Transverse colon (tissue), 4 donors: ENCODE data around the gene SLC35F3. TPM values are rescaled to one million over a fixed set of nuclear protein-coding genes. Genes with fewer than 3 reads are reported as not detected.

Experiments
- DNase-seq: peaks from one replicate; pipeline ENCODE4 v3.0.0-alpha.2; 2019
- H3K27ac ChIP-seq, 4 donors: fragments of 200-600 bp; sonication (generic); 2 replicates each; pipeline ENCODE4 v1.5.1; 2016 to 2018; ENCODE audit warnings: inconsistent platforms in 4 of 4
- H3K27me3 ChIP-seq: fragments of 200-600 bp; sonication (generic); 2 replicates; pipeline ENCODE4 v1.5.1; 2017; ENCODE audit warnings: inconsistent platforms
- H3K36me3 ChIP-seq, 4 donors: fragments of 200-600 bp; sonication (generic); 2 replicates each; pipeline ENCODE4 v1.5.1; 2017 to 2019; ENCODE audit warnings: inconsistent platforms in 4 of 4
- H3K4me1 ChIP-seq, 4 donors: fragments of 200-600 bp; sonication (generic); 2 replicates each; pipeline ENCODE4 v1.5.1; 2017 to 2020; ENCODE audit warnings: inconsistent platforms in 4 of 4
- H3K4me3 ChIP-seq, 4 donors: fragments of 200-600 bp; sonication (generic); 1 replicate in 1 of 4; 2 replicates in 3 of 4; pipeline versions ENCODE4 v1.5.1 to v1.6.1; 2017 to 2019; ENCODE audit warnings: inconsistent platforms in 4 of 4
- H3K9me3 ChIP-seq, 2 donors: fragments of 200-600 bp; sonication (generic); 2 replicates each; pipeline ENCODE4 v1.5.1; 2017 to 2019; ENCODE audit warnings: inconsistent platforms in 2 of 2
- CTCF ChIP-seq, 5 experiments: fragments of 200-600 bp in 3 of 5; fragments of 450-650 bp in 2 of 5; sonication (generic) in 3 of 5; IDR thresholded peaks; 1 replicate in 2 of 5; 2 replicates in 3 of 5; pipeline ENCODE4 v1.5.1; 2016 to 2017; ENCODE audit warnings: antibody characterized with exemption in 5 of 5, inconsistent platforms in 3 of 5, mild to moderate bottlenecking in 2 of 5, moderate library complexity in 1 of 5
- EP300 ChIP-seq: sonication (generic); formaldehyde crosslinking; IDR thresholded peaks from one replicate; pipeline ENCODE4 v1.6.1; 2017; ENCODE audit warnings: antibody characterized with exemption, low read depth
- POLR2A ChIP-seq: fragments of 450-650 bp; IDR thresholded peaks from one replicate; pipeline ENCODE4 v1.6.1; 2016; ENCODE audit warnings: antibody characterized with exemption, mild to moderate bottlenecking, moderate library complexity
- POLR2AphosphoS5 ChIP-seq, 3 donors: sonication (generic); formaldehyde crosslinking; IDR thresholded peaks; one replicate each; pipeline ENCODE4 v1.6.1; 2016; ENCODE audit warnings: antibody characterized with exemption in 3 of 3
- WGBS, 2 donors: methylation state at CpG; one replicate each; pipeline ENCODE4 v1.1.5; 2018; ENCODE audit warnings: low coverage in 1 of 2; 5-methylcytosine and 5-hydroxymethylcytosine counted together
- in situ Hi-C, 4 donors: fragments of 200-750 bp; cut with MboI; loops; one replicate each; pipeline versions ENCODE4 v1.15.0 to v1.15.1; 2017; ENCODE audit warnings: low sequenced_read_pairs in 3 of 4, low pct_ligation_motif_present in 1 of 4, low pct_unique_long_range_greater_than_20kb in 1 of 4
- intact Hi-C: fragments of 100-400 bp; cut with DNase I; formaldehyde crosslinking; loops from one replicate; pipeline ENCODE4 v1.15.1; 2023; ENCODE audit warnings: low total_unique reads
- total RNA-seq, 4 donors: library from RNA; depleted of rRNA; stranded (reverse); fragments of >200 nt; gene quantifications; one replicate each; pipeline ENCODE4 v1.1.0, GENCODE V29; 2016

Gene SLC35F3
- total RNA-seq, 4 donors from 2014 or later = not detected

GRCh38 chr1:234135501-234135900 lies 231.0 kb downstream of the SLC35F3 start:
- Histone ChIP-seq H3K9me3 (no peaks in the 10 kb centered on the region), H3K27ac (no peak overlapping the region), H3K27me3 (no peaks in the 10 kb centered on the region), H3K4me1 (no peaks in the 10 kb centered on the region), H3K4me3 (no peak overlapping the region), H3K36me3 (no peaks in the 10 kb centered on the region)
- 47% methylated on average over 4 of the region's 4 CpGs; no CpG with 5 or more reads in 1 of the 2 donors for WGBS, 2 donors
- intact Hi-C loops (no loop called here), in situ Hi-C loops (loop anchor here in 1 of 4 donors (25.0 kb wide), 1 partner anchor 177 kb away; no protein-coding TSS in a partner anchor)
- TF ChIP-seq CTCF (IDR thresholded peaks at IDR 0.05) (no peak), EP300 (no peak), POLR2AphosphoS5 (IDR thresholded peaks at IDR 0.05) (no peak), POLR2A (no peak)
- no peak for DNase-seq

GRCh38 chr1:234136073-234136472 lies 231.6 kb downstream of the SLC35F3 start:
- in situ Hi-C loops (loop anchor here in 1 of 4 donors (25.0 kb wide), 1 partner anchor 176 kb away; no protein-coding TSS in a partner anchor), intact Hi-C loops (no loop called here)
- H3K36me3 ChIP-seq = no peaks in the 10 kb centered on the region
- TF ChIP-seq CTCF (IDR thresholded peaks at IDR 0.05) = no peak
- no peak for TF ChIP-seq POLR2AphosphoS5 (IDR thresholded peaks at IDR 0.05)
- TF ChIP-seq POLR2A = no peak
- TF ChIP-seq EP300 = no peak
- no peak overlapping the region for H3K27ac ChIP-seq
- H3K4me3 ChIP-seq = no peak overlapping the region
- DNase-seq = no peak
- H3K9me3 ChIP-seq = no peaks in the 10 kb centered on the region
- no peaks in the 10 kb centered on the region for H3K27me3 ChIP-seq
- no peaks in the 10 kb centered on the region for H3K4me1 ChIP-seq

- H3K27ac ChIP-seq = no peak overlapping the region
- intact Hi-C loops (no loop called here), in situ Hi-C loops (loop anchor here in 1 of 4 donors (25.0 kb wide), 1 partner anchor 172 kb away; no protein-coding TSS in a partner anchor)
- H3K9me3 ChIP-seq = no peaks in the 10 kb centered on the region
- no peak for DNase-seq
- no peaks in the 10 kb centered on the region for H3K27me3 ChIP-seq
- TF ChIP-seq POLR2AphosphoS5 (IDR thresholded peaks at IDR 0.05) (no peak), CTCF (IDR thresholded peaks at IDR 0.05) (no peak), POLR2A (no peak), EP300 (no peak)
- no peaks in the 10 kb centered on the region for H3K4me1 ChIP-seq
- H3K4me3 ChIP-seq = no peak overlapping the region
- 87 to 89% methylated on average over 6 of the region's 6 CpGs for WGBS, 2 donors
- H3K36me3 ChIP-seq = no peaks in the 10 kb centered on the region
Observed at GRCh38 chr1:234139966-234140365, 235.5 kb downstream of the SLC35F3 start.

GRCh38 chr1:234140388-234140787 lies 235.9 kb downstream of the SLC35F3 start:
- no peaks in the 10 kb centered on the region for H3K36me3 ChIP-seq
- no peaks in the 10 kb centered on the region for H3K4me1 ChIP-seq
- TF ChIP-seq POLR2A = no peak
- TF ChIP-seq POLR2AphosphoS5 (IDR thresholded peaks at IDR 0.05) = no peak
- no peak for TF ChIP-seq CTCF (IDR thresholded peaks at IDR 0.05)
- no peak for TF ChIP-seq EP300
- H3K9me3 ChIP-seq = no peaks in the 10 kb centered on the region
- WGBS, 2 donors = 93 to 94% methylated on average over 9 of the region's 9 CpGs
- in situ Hi-C loops = loop anchor here in 1 of 4 donors (25.0 kb wide), 1 partner anchor 172 kb away; no protein-coding TSS in a partner anchor
- H3K27me3 ChIP-seq = no peaks in the 10 kb centered on the region
- H3K27ac ChIP-seq = no peak overlapping the region
- no peak overlapping the region for H3K4me3 ChIP-seq
- DNase-seq = no peak
- intact Hi-C loops = no loop called here
